ENCODE data around the gene BEND7. TPM values are rescaled to one million over a fixed set of nuclear protein-coding genes. Genes with fewer than 3 reads are reported as not detected.

BEND7 gene
- total and polyA plus RNA-seq, 2 of the 8 experiments (the other 6 are each of a cell fraction or from before 2014, with no cell fraction given), result 1.9 to 8.2 TPM

DNA sequence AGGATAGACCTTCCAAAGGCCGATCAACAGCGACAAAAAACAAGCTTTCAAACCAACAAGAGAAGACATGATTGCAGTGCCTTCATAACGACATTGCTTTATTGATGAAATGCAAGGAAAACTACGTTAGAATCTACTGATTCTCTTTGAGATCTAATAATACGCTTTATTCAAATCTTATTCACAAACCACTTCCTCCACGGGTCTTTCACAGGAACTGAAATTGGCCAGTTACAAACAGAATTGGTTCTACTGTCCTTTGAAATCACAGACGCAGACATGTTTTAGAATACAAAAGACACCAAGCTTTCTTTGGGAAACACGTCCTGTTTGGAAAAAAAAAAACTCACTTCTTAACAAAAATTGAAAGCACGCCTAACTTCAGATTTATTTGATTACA is 106.0 kb downstream of the BEND7 start:
- H3K9ac ChIP-seq (replicated peaks in 1 of 4; ENCODE audit: extremely low read depth in 1 of 4, low read depth in 3 of 4, low read length in 3 of 4), result no peak overlapping the region
- no peak overlapping the region for H3K56ac ChIP-seq (replicated peaks; ENCODE audit: insufficient read length, low read depth, low read length)
- ChIA-PET POLR2A (ENCODE audit: partially characterized antibody) (no interaction called here), CTCF (ENCODE audit: partially characterized antibody) (interaction anchor here (1.0 to 5.0 kb wide), 2 partner anchors 10 to 12 kb away, joined by 3 to 31 read pairs; no protein-coding TSS in a partner anchor)
- no peak overlapping the region for H4K8ac ChIP-seq (ENCODE audit: extremely low read depth, insufficient read depth, low read length)
- H3K27me3 ChIP-seq (replicated peaks in 1 of 4; ENCODE audit: control insufficient read depth in 3 of 4, extremely low read depth in 1 of 4, insufficient read depth in 3 of 4, low read length in 3 of 4), result no peaks in the 10 kb centered on the region
- no peaks in the 10 kb centered on the region for H3K23me2 ChIP-seq (ENCODE audit: low read depth, low read length)
- no peak overlapping the region for H2BK12ac ChIP-seq (ENCODE audit: low read depth, low read length)
- no peaks in the 10 kb centered on the region for H4K20me1 ChIP-seq (replicated peaks in 1 of 2; ENCODE audit: control insufficient read depth in 1 of 2, insufficient read depth in 2 of 2, low read length in 2 of 2)
- H3K18ac ChIP-seq (ENCODE audit: extremely low read depth, low read length), result no peak overlapping the region
- no peak overlapping the region for H3K27ac ChIP-seq (ENCODE audit: low read depth, low read length)
- H2BK5ac ChIP-seq (ENCODE audit: low read depth, low read length), result no peak overlapping the region
- H3K14ac ChIP-seq (ENCODE audit: insufficient read length), result no peak overlapping the region
- FAIRE-seq (no peak), DNase-seq (ENCODE audit: low read depth in 1 of 2, low spot score in 2 of 2) (no peak)
- no peak overlapping the region for H2BK15ac ChIP-seq (ENCODE audit: low read length)
- no peaks in the 10 kb centered on the region for H3K79me2 ChIP-seq (ENCODE audit: control insufficient read depth in 1 of 2, insufficient read depth in 2 of 2, low read length in 2 of 2)
- no peak overlapping the region for H3K4ac ChIP-seq (replicated peaks; ENCODE audit: insufficient read length, low read depth, low read length)
- no peak overlapping the region for H4K5ac ChIP-seq (ENCODE audit: insufficient read length, low read depth, low read length)
- no peaks in the 10 kb centered on the region for H3K9me3 ChIP-seq (ENCODE audit: insufficient read depth in 2 of 2, low read depth in 1 of 2, low read length in 1 of 2)
- WGBS, 2 experiments (ENCODE audit: extremely low coverage in 1 of 2, insufficient coverage in 1 of 2, insufficient read length in 1 of 2, insufficient replicate concordance in 2 of 2, low coverage in 1 of 2, low lambda C conversion rate in 2 of 2, missing lambda C conversion rate in 1 of 2), result 90% methylated on average over 9 of the region's 9 CpGs; no CpG with 5 or more reads in 1 of the 2 experiments
- H4K91ac ChIP-seq (replicated peaks; ENCODE audit: insufficient read length, low read length), result no peak overlapping the region
- H3K23ac ChIP-seq (ENCODE audit: insufficient read length), result no peak overlapping the region
- no peak overlapping the region for H2AFZ ChIP-seq (ENCODE audit: low read length)
- H3K4me2 ChIP-seq (ENCODE audit: insufficient read depth in 1 of 2, low read depth in 2 of 2, low read length in 2 of 2), result no peak overlapping the region
- H3K4me1 ChIP-seq (replicated peaks in 1 of 4; ENCODE audit: control insufficient read depth in 3 of 4, insufficient read depth in 4 of 4, low read length in 3 of 4), result no peaks in the 10 kb centered on the region
- H2AK5ac ChIP-seq (ENCODE audit: low read depth, low read length), result no peak overlapping the region
- no peak overlapping the region for H2BK120ac ChIP-seq (replicated peaks; ENCODE audit: low read depth, low read length)
- TF ChIP-seq RNF2 (IDR thresholded peaks at IDR 0.05; ENCODE audit: borderline replicate concordance, low read depth, low read length, missing control alignments, poor library complexity, severe bottlenecking), result no peak
- TF ChIP-seq BCL11A (IDR thresholded peaks at IDR 0.05; ENCODE audit: low read depth in 2 of 2, low read length in 2 of 2), result no peak
- no peaks in the 10 kb centered on the region for H3K36me3 ChIP-seq (ENCODE audit: control insufficient read depth in 2 of 4, insufficient read depth in 4 of 4, low read length in 3 of 4)
- H3K79me1 ChIP-seq (ENCODE audit: low read depth, low read length), result no peaks in the 10 kb centered on the region
- H3K4me3 ChIP-seq (ENCODE audit: extremely low read depth in 1 of 4, insufficient read depth in 2 of 4, low read depth in 3 of 4, low read length in 4 of 4), result no peak overlapping the region
- no peak overlapping the region for H2BK20ac ChIP-seq (ENCODE audit: low read length)
